Measurements from ENCODE around the gene ANO10.
"Not testable (repeated sequence)": the region's sequence is repeated elsewhere in the genome, so short reads cannot be mapped to it uniquely, and the experiment has no call there.

The ANO10 gene

DNA sequence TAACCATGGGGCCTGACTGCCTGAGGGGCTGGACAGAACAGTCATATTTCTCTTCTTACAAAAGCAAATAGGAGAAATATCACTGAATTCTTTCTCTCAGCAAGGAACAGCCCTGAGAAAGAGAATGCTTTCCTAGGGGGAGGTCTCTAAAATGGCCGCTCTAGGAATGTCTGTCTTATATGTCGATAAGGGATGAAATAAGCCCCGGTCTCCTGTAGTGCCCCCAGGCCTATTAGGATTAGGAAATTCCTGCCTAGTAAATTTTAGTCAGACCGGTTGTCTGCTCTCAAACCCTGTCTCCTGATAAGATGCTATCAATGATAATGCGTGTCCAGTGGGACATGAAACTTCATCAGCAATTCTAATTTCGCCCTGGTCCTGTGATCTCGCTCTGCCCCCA is 103.3 kb downstream of the ANO10 start:
- DNase-seq (ENCODE audit: low read depth) = not testable (repeated sequence)

DNA sequence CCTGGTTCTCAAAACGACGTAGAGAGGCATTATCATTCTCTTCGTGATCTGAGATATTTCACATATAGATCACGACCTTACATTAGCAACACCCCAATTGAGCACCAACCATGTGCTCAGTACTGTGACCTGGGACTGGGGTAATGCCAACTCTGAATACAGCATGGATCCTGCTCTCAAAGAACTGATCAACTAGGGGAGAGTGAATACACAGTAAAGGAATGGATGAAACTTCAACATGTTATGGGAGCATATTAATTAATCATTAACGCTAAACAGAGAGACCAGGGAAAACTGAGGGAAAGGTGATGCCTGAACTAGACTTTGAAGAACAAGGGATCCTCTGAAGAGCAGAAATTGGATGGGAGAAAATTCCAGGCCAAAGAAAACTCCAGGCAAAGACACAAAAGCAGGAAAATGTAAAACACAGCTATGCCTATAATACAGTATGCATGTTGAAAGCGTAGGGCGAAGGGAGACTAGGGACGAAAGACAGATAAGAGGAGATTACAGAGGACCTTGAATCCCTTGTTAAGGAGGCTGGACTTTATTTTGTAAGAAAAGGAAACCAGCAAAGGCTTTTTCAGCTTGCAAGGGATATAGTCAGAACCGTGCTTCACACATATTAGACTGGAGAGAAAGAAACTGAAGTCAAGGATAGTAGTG is 105.7 kb downstream of the ANO10 start:
- no peak for DNase-seq (ENCODE audit: low read depth)

- DNase-seq (ENCODE audit: low read depth) = no peak
Observed at GRCh38 chr3:43515208-43515917, 106.4 kb downstream of the ANO10 start.

GRCh38 chr3:43512754-43513404 is 108.9 kb downstream of the ANO10 start:
- DNase-seq (ENCODE audit: low read depth) = no peak

DNA sequence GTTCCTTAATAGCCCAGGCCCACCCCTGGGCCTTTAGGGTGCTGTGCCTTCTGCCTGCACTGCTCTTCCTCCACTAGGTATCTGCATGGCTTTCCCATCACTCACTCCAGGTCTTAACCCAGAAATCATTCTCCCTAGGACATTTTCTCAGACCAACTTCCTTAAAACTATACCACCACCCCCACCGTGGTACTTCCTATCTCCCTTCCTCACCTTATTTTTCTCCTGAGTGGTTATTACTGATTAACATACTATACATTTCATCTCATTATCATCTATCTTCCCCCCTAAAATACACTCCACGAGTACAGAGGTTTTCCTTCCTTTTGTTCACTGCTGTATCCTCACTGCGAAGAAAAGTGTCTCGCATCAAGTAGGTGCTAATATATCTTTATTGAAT is 115.2 kb downstream of the ANO10 start:
- no peak for DNase-seq (ENCODE audit: low read depth)

DNA sequence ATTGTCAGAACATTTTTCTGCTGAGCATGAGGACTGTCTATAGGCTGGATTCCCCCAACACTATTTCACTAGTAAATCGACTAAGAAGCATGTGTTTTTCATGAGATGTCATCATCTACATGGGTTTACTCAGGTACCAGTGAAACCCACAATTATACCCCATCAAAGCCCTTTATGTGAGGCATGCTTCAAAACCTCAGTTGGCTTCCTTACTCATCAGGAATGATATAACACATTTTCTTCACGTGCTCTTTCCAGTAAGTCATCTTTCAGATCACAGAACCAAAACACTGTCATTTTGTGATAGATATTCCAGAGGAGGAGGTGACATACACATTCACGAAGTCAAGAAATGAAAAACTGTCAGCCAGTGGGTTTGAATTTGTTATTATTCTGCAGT is 116.5 kb downstream of the ANO10 start:
- DNase-seq (ENCODE audit: low read depth) = no peak

GRCh38 chr3:43503067-43503728 is 118.6 kb downstream of the ANO10 start:
- DNase-seq (ENCODE audit: low read depth) = no peak

- DNase-seq (ENCODE audit: low read depth) = no peak
Observed at GRCh38 chr3:43499256-43499655, 122.6 kb downstream of the ANO10 start.

DNA sequence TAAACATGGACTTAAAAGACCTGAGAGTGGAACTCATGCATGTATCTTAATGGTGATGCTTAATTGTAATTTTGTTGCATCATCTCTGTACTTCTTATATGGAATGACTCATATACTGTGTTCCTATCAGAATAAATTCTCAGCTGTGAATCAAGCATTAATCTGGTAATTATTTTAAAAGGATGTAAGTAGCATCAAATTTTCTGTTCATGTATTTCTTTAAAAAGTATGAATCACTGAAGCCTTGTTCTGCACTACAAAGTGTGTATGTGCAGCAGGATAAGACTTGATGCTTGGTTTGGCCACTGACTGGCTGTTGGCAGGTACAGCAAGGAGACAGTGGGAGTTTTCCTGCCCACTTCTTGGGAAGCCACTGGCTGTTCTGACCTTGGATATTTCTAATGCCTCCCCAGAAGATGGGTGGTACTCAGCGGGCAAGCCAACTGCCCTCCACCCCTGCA is 123.9 kb downstream of the ANO10 start:
- no peak for DNase-seq (ENCODE audit: low read depth)

GRCh38 chr3:43497422-43497821 is 124.4 kb downstream of the ANO10 start:
- no peak for DNase-seq (ENCODE audit: low read depth)

DNA sequence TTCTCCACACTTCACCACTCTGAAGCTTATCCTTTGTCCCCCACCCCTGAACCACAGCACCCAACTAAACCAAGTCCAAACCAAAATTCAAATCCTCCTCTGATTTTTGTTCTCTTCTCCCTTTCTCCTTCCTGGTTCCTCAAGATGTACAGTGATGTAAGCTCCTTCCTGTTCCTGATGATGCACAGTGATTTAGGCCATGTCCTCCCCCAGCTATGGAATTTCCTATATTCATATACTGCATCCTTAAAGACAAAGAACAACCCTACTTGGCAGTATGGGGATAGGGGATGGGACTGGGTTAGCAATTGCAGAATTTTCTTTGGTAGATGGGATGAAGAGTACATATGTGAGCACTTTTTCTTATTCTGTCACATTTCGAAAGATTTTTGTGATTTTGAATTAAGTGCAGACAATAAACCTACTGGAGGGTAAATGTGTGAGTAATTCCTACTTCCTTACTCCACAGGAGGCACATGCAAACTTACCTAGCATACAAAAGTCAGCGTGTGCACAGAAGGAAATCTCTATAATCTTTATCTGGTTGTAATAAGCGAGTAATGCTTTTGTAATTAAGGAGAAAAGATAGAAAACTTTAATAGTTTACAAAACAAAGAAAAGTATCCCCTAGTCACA is 125.0 kb downstream of the ANO10 start:
- no peak for DNase-seq (ENCODE audit: low read depth)

- DNase-seq (ENCODE audit: low read depth) = not testable (repeated sequence)
Observed at GRCh38 chr3:43492932-43493331, 128.9 kb downstream of the ANO10 start.

GRCh38 chr3:43491807-43492206 is 130.0 kb downstream of the ANO10 start:
- not testable (repeated sequence) for DNase-seq (ENCODE audit: low read depth)

GRCh38 chr3:43490640-43491185 is 131.1 kb downstream of the ANO10 start:
- DNase-seq (ENCODE audit: low read depth) = no peak

- no peak for DNase-seq (ENCODE audit: low read depth)
Observed at GRCh38 chr3:43489930-43490329, 131.9 kb downstream of the ANO10 start.

- no peak for DNase-seq (ENCODE audit: low read depth)
Observed at GRCh38 chr3:43485931-43486330, 135.9 kb downstream of the ANO10 start.

GRCh38 chr3:43484926-43485488 is 136.8 kb downstream of the ANO10 start:
- no peak for DNase-seq (ENCODE audit: low read depth)

GRCh38 chr3:43481375-43481774 is 140.4 kb downstream of the ANO10 start:
- DNase-seq (ENCODE audit: low read depth) = no peak

DNA sequence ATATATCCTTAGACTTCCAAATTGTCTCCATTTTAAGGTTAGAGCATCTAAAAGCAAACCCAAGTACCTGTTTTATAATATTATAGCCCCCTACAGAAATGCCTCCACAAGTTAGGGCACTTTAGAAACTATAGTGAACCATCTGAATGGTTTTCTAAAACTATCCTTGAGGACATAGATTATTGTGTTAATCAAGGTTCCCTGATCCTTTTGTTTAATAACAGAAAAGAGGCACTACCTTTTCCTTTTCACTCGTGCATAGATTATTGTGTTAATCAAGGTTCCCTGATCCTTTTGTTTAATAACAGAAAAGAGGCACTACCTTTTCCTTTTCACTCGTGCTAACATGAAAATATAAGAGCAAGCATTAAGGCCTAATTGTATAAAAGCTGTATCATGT is 143.0 kb downstream of the ANO10 start:
- not testable (repeated sequence) for DNase-seq (ENCODE audit: low read depth)

DNA sequence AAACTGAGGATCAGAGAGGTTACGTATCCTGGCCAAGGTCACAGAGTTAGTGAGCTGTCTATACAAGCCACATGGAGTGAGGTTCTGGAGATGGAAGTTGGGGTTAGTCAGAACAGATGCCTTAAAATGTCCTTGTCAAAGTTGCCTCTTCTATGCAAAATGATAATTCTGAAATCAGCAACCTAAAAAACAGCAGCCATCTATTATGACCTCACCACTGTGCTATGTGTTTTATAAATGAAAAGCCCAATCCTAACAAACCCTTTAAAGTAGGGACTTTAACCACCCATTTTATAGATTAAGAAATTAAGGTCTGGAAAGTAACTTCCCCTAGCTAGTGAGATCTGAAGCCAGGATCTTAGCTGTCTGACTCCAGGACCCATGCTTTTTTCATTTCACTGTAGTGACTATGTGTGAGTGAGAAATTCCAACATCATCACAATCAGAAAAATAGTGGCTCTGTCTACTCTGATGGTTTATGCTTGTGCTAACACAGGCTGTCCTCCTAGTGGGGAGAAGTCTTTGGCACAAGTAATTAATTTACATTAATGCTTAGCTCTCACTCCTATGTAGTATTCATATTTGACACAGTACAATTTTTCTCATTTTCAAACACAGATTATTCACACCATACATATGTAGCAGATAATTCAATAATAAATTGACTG is 143.6 kb downstream of the ANO10 start:
- no peak for DNase-seq (ENCODE audit: low read depth)

DNA sequence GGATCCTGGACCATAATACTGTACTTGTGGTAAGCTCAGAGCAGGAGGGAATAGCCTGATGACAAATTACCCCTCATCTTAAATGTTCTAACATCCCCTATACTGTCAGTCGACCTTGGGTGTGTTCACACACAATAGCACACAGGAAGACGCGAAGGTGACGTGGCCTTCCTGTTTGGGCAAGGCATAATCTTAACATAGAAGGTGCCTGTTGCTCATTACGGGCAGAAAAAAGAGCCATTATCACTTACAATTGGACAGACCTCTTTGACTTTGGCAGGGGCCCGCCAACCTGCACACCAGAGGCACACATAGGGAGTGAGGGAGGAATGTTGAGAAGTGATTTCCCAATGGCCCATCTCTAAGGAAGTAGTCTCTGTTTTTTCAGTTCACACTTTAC is 144.2 kb downstream of the ANO10 start:
- no peak for DNase-seq (ENCODE audit: low read depth)
